Activated T-helper 1 cell treated with anti-CD3 and anti-CD28 coated beads, Interleukin-12 subunit alpha, Interleukin-12 subunit beta, Interleukin-2, Interleukin-4 antibody, amounts not matched to agents 30 ng/mL and 10 ng/mL and 1 ng/mL, durations not matched to agents 14 hours and 24 hours and 36 hours (primary cell): Measurements from ENCODE around the gene HES2. TPM values are rescaled to one million over a fixed set of nuclear protein-coding genes. Genes with fewer than 3 reads are reported as not detected.

Experiments used
- DNase-seq: peaks from one replicate; pipeline ENCODE4 v3.0.0; 2021; ENCODE audit warnings: low spot score
- H3K27ac Mint-ChIP-seq: one replicate; pipeline ENCODE4 v1.8.0; 2021; ENCODE audit warnings: mild to moderate bottlenecking, mixed read lengths
- H3K27me3 Mint-ChIP-seq: one replicate; pipeline ENCODE4 v1.8.0; 2022; ENCODE audit warnings: mild to moderate bottlenecking, moderate library complexity, mixed read lengths; ENCODE audit not compliant: insufficient read depth
- H3K36me3 Mint-ChIP-seq: one replicate; pipeline ENCODE4 v1.8.0; 2021; ENCODE audit warnings: low read depth, mixed read lengths
- H3K4me1 Mint-ChIP-seq: one replicate; pipeline ENCODE4 v1.8.0; 2021; ENCODE audit warnings: low read depth, mixed read lengths
- H3K4me3 Mint-ChIP-seq: one replicate; pipeline ENCODE4 v1.8.0; 2021; ENCODE audit warnings: mild to moderate bottlenecking, moderate library complexity, mixed read lengths
- H3K9me3 Mint-ChIP-seq: one replicate; pipeline ENCODE4 v1.8.0; 2021; ENCODE audit warnings: mixed read lengths
- intact Hi-C: fragments of 100-400 bp; cut with micrococcal nuclease; formaldehyde crosslinking; loops from one replicate; pipeline ENCODE4 v1.15.1; 2024
- total RNA-seq: library from RNA; stranded (reverse); gene quantifications from 2 replicates; pipeline ENCODE4 v1.2.3, GENCODE V29; 2022

Gene HES2
- total RNA-seq, 1 donor from 2014 or later, result 0.29 TPM

GRCh38 chr1:6426972-6427350 lies 7.2 kb upstream of the HES2 start:
- Mint-ChIP-seq H3K27me3 (peaks cover 40% of the 10 kb centered on the region), H3K4me3 (no peak overlapping the region), H3K27ac (no peak overlapping the region), H3K9me3 (no peaks in the 10 kb centered on the region), H3K4me1 (peaks cover 6% of the 10 kb centered on the region), H3K36me3 (no peaks in the 10 kb centered on the region)
- DNase-seq, result no peak
- intact Hi-C loops, result no loop called here

- no peak for DNase-seq
- intact Hi-C loops, result no loop called here
- no peaks in the 10 kb centered on the region for H3K36me3 Mint-ChIP-seq
- H3K27me3 Mint-ChIP-seq, result peaks cover 44% of the 10 kb centered on the region
- H3K27ac Mint-ChIP-seq, result no peak overlapping the region
- H3K4me3 Mint-ChIP-seq, result no peak overlapping the region
- H3K4me1 Mint-ChIP-seq, result peaks cover 10% of the 10 kb centered on the region
- no peaks in the 10 kb centered on the region for H3K9me3 Mint-ChIP-seq
Observed at GRCh38 chr1:6426277-6426971, 6.7 kb upstream of the HES2 start.

GRCh38 chr1:6425658-6426057 lies 5.9 kb upstream of the HES2 start:
- H3K4me1 Mint-ChIP-seq, result peaks cover 14% of the 10 kb centered on the region
- H3K27me3 Mint-ChIP-seq, result peaks cover 50% of the 10 kb centered on the region

GRCh38 chr1:6424619-6425593 lies 5.2 kb upstream of the HES2 start, which contains the start of gene ESPN:
Gene ESPN (plus strand): TSS chr1:6424776. CDS start chr1:6424956, 180 bp downstream.
- H3K4me1 Mint-ChIP-seq, result peaks cover 14% of the 10 kb centered on the region
- no peak for DNase-seq
- peak within 1 kb of the TSS; percentile 42 for H3K4me3 Mint-ChIP-seq
- H3K36me3 Mint-ChIP-seq, result no peaks in the 10 kb centered on the region
- intact Hi-C loops, result loop anchor here (5.0 kb wide), 1 partner anchor 178 kb away; no protein-coding TSS in a partner anchor
- no peaks in the 10 kb centered on the region for H3K9me3 Mint-ChIP-seq
- H3K27ac Mint-ChIP-seq, result no peak within 1 kb of the TSS
- peaks cover 52% of the 10 kb centered on the region for H3K27me3 Mint-ChIP-seq

More at GRCh38 chr1:6425658-6426057, 5.9 kb upstream of the HES2 start:
- no peak overlapping the region for H3K4me3 Mint-ChIP-seq
- intact Hi-C loops, result no loop called here
- no peaks in the 10 kb centered on the region for H3K36me3 Mint-ChIP-seq
- DNase-seq, result no peak
- no peak overlapping the region for H3K27ac Mint-ChIP-seq
- H3K9me3 Mint-ChIP-seq, result no peaks in the 10 kb centered on the region

- DNase-seq, result no peak
- Mint-ChIP-seq H3K4me3 (peak overlapping the region; percentile 42), H3K36me3 (no peaks in the 10 kb centered on the region), H3K27ac (no peak overlapping the region), H3K4me1 (peaks cover 14% of the 10 kb centered on the region), H3K27me3 (peaks cover 53% of the 10 kb centered on the region), H3K9me3 (no peaks in the 10 kb centered on the region)
- intact Hi-C loops, result loop anchor here (1.0 to 5.0 kb wide), 3 partner anchors 14 to 177 kb away; no protein-coding TSS in a partner anchor
Observed at GRCh38 chr1:6424000-6424565, 4.4 kb upstream of the HES2 start.

- H3K27me3 Mint-ChIP-seq, result peaks cover 54% of the 10 kb centered on the region
- peaks cover 14% of the 10 kb centered on the region for H3K4me1 Mint-ChIP-seq
- peak overlapping the region; percentile 42 for H3K4me3 Mint-ChIP-seq
- intact Hi-C loops, result loop anchor here (1.0 to 5.0 kb wide), 3 partner anchors 15 to 176 kb away; no protein-coding TSS in a partner anchor
- no peaks in the 10 kb centered on the region for H3K9me3 Mint-ChIP-seq
- peak; percentile 56 for DNase-seq
- H3K36me3 Mint-ChIP-seq, result no peaks in the 10 kb centered on the region
- no peak overlapping the region for H3K27ac Mint-ChIP-seq
Observed at GRCh38 chr1:6423321-6423999, 3.7 kb upstream of the HES2 start.

GRCh38 chr1:6421266-6421665 lies 1.5 kb upstream of the HES2 start:
- Mint-ChIP-seq H3K36me3 (no peaks in the 10 kb centered on the region), H3K27me3 (peaks cover 56% of the 10 kb centered on the region), H3K4me3 (no peak overlapping the region), H3K27ac (no peak overlapping the region), H3K9me3 (no peaks in the 10 kb centered on the region), H3K4me1 (peaks cover 14% of the 10 kb centered on the region)
- DNase-seq, result no peak
- intact Hi-C loops, result loop anchor here (5.0 kb wide), 1 partner anchor 174 kb away; no protein-coding TSS in a partner anchor

GRCh38 chr1:6420454-6421042 lies 829 bp upstream of the HES2 start:
- H3K4me1 Mint-ChIP-seq, result peaks cover 14% of the 10 kb centered on the region
- H3K27me3 Mint-ChIP-seq, result peaks cover 57% of the 10 kb centered on the region
- intact Hi-C loops, result loop anchor here (5.0 kb wide), 1 partner anchor 173 kb away; no protein-coding TSS in a partner anchor
- no peaks in the 10 kb centered on the region for H3K9me3 Mint-ChIP-seq
- H3K4me3 Mint-ChIP-seq, result no peak overlapping the region
- H3K36me3 Mint-ChIP-seq, result no peaks in the 10 kb centered on the region
- no peak for DNase-seq
- H3K27ac Mint-ChIP-seq, result no peak overlapping the region

- Mint-ChIP-seq H3K27me3 (peaks cover 63% of the 10 kb centered on the region), H3K27ac (no peak overlapping the region), H3K4me3 (no peak overlapping the region), H3K9me3 (no peaks in the 10 kb centered on the region), H3K36me3 (no peaks in the 10 kb centered on the region), H3K4me1 (peaks cover 17% of the 10 kb centered on the region)
- DNase-seq, result no peak
- intact Hi-C loops, result no loop called here
Observed at GRCh38 chr1:6419397-6419803, 319 bp downstream of the HES2 start.

GRCh38 chr1:6418668-6419396 lies 887 bp downstream of the HES2 start:
- Mint-ChIP-seq H3K4me1 (peaks cover 16% of the 10 kb centered on the region), H3K27ac (no peak overlapping the region), H3K4me3 (peak overlapping the region; percentile 53), H3K9me3 (no peaks in the 10 kb centered on the region), H3K36me3 (no peaks in the 10 kb centered on the region), H3K27me3 (peaks cover 63% of the 10 kb centered on the region)
- no peak for DNase-seq
- intact Hi-C loops, result no loop called here

- intact Hi-C loops, result no loop called here
- Mint-ChIP-seq H3K4me3 (no peak overlapping the region), H3K27me3 (peaks cover 61% of the 10 kb centered on the region), H3K9me3 (no peaks in the 10 kb centered on the region), H3K27ac (no peak overlapping the region), H3K36me3 (no peaks in the 10 kb centered on the region), H3K4me1 (peaks cover 16% of the 10 kb centered on the region)
- DNase-seq, result no peak
Observed at GRCh38 chr1:6417961-6418667, 1.6 kb downstream of the HES2 start.
